Tibial artery (tissue), 4 donors: ENCODE results near the gene ACE.

ENCODE experiments used
- DNase-seq, 2 donors: peaks; one replicate each; pipeline ENCODE4 v3.0.0-alpha.2; 2019
- H3K27ac ChIP-seq, 2 donors: fragments of 200-600 bp; sonication (generic) in 1 of 2; 1 replicate in 1 of 2; 2 replicates in 1 of 2; pipeline ENCODE4 v1.5.1; 2018 to 2019; ENCODE audit warnings: mild to moderate bottlenecking in 1 of 2
- H3K27me3 ChIP-seq, 2 donors: fragments of 200-600 bp; sonication (generic) in 1 of 2; one replicate each; pipeline versions ENCODE4 v1.5.1 to v1.6.0; 2016 to 2019
- H3K36me3 ChIP-seq, 3 donors: fragments of 200-600 bp; sonication (generic) in 2 of 3; one replicate each; pipeline ENCODE4 v1.5.1; 2016 to 2019; ENCODE audit warnings: mild to moderate bottlenecking in 2 of 3
- H3K4me1 ChIP-seq, 4 donors: fragments of 200-600 bp; sonication (generic) in 2 of 4; 1 replicate in 3 of 4; 2 replicates in 1 of 4; pipeline ENCODE4 v1.5.1; 2016 to 2019
- H3K4me3 ChIP-seq, 2 donors: fragments of 200-600 bp; sonication (generic) in 1 of 2; 1 replicate in 1 of 2; 2 replicates in 1 of 2; pipeline ENCODE4 v1.5.1; 2018 to 2019; ENCODE audit warnings: mild to moderate bottlenecking in 2 of 2
- H3K9me3 ChIP-seq, 3 donors: fragments of 200-600 bp; sonication (generic) in 1 of 3; one replicate each; pipeline ENCODE4 v1.5.1; 2016 to 2019
- CTCF ChIP-seq, 2 experiments: fragments of 200-600 bp in 1 of 2; fragments of 450-650 bp in 1 of 2; IDR thresholded peaks; one replicate each; pipeline ENCODE4 v1.5.1; 2017 to 2019; ENCODE audit warnings: antibody characterized with exemption in 2 of 2, mild to moderate bottlenecking in 1 of 2, moderate library complexity in 1 of 2
- intact Hi-C: fragments of 100-400 bp; cut with DNase I; formaldehyde crosslinking; loops from one replicate; pipeline ENCODE4 v1.15.0; 2023; ENCODE audit warnings: low total_unique reads

Gene ACE

GRCh38 chr17:63433746-63434591, 42.9 kb upstream of the ACE start:
- DNase-seq: peak; percentile 90 to 94
- H3K4me1 ChIP-seq: peaks cover 0 to 52% (median 27%) of the 10 kb centered on the region in 4 donors
- intact Hi-C loops: no loop called here
- no peaks in the 10 kb centered on the region for H3K36me3 ChIP-seq
- H3K4me3 ChIP-seq: no peak overlapping the region
- no peaks in the 10 kb centered on the region for H3K9me3 ChIP-seq
- H3K27ac ChIP-seq: peak overlapping the region; percentile 13 to 43
- peaks cover 0 to 33% of the 10 kb centered on the region in 2 donors for H3K27me3 ChIP-seq
- no peak for TF ChIP-seq CTCF (IDR thresholded peaks at IDR 0.05)

- Histone ChIP-seq H3K4me3 (no peak overlapping the region), H3K36me3 (no peaks in the 10 kb centered on the region), H3K27me3 (peaks cover 0 to 33% of the 10 kb centered on the region in 2 donors), H3K27ac (no peak overlapping the region), H3K4me1 (peaks cover 0 to 52% (median 27%) of the 10 kb centered on the region in 4 donors), H3K9me3 (no peaks in the 10 kb centered on the region)
- peak; percentile 65 to 88 for DNase-seq
- intact Hi-C loops: no loop called here
- no peak for TF ChIP-seq CTCF (IDR thresholded peaks at IDR 0.05)
Observed at GRCh38 chr17:63434951-63435571, 41.8 kb upstream of the ACE start.

GRCh38 chr17:63435681-63436522, 41.0 kb upstream of the ACE start:
- no peak for DNase-seq
- Histone ChIP-seq H3K27me3 (peaks cover 0 to 33% of the 10 kb centered on the region in 2 donors), H3K36me3 (no peaks in the 10 kb centered on the region), H3K4me3 (no peak overlapping the region), H3K9me3 (no peaks in the 10 kb centered on the region), H3K27ac (no peak overlapping the region), H3K4me1 (peaks cover 0 to 52% (median 27%) of the 10 kb centered on the region in 4 donors)
- intact Hi-C loops: no loop called here
- no peak for TF ChIP-seq CTCF (IDR thresholded peaks at IDR 0.05)

GRCh38 chr17:63436523-63437110, 40.2 kb upstream of the ACE start:
- intact Hi-C loops: no loop called here
- no peak overlapping the region for H3K27ac ChIP-seq
- H3K36me3 ChIP-seq: no peaks in the 10 kb centered on the region
- DNase-seq: no peak
- peaks cover 0 to 52% (median 27%) of the 10 kb centered on the region in 4 donors for H3K4me1 ChIP-seq
- no peak overlapping the region for H3K4me3 ChIP-seq
- H3K27me3 ChIP-seq: peaks cover 0 to 33% of the 10 kb centered on the region in 2 donors
- TF ChIP-seq CTCF (IDR thresholded peaks at IDR 0.05): no peak
- H3K9me3 ChIP-seq: no peaks in the 10 kb centered on the region
